ENCODE data around the gene SLC10A7.

SLC10A7 gene

DNA sequence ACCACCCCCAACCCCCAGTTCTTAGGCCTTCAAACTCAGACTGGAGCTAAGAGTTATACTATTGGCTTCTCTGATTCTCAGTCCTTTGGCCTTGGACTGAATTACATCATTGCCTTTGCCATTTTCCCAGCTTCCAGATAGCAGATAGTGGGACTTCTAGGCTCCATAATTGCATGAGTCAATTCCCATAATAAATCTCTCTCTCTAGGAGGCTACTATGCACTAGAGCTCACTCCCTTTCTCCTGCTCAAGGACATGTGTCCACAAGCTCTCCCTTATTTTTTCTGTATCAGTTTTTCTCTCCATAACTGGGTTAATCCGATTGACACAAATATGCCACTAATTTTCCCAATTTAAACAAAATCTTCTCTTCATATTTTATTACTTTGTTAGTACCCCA lies 204.0 kb downstream of the SLC10A7 start:
- Mint-ChIP-seq H3K27ac (no peak overlapping the region), H3K4me1 (no peaks in the 10 kb centered on the region), H3K4me3 (no peak overlapping the region), H3K27me3 (ENCODE audit: low read depth, poor library complexity) (no peaks in the 10 kb centered on the region), H3K36me3 (ENCODE audit: low read depth) (no peaks in the 10 kb centered on the region), H3K9me3 (peaks cover 4% of the 10 kb centered on the region)
- TF ChIP-seq, protein P1, sequence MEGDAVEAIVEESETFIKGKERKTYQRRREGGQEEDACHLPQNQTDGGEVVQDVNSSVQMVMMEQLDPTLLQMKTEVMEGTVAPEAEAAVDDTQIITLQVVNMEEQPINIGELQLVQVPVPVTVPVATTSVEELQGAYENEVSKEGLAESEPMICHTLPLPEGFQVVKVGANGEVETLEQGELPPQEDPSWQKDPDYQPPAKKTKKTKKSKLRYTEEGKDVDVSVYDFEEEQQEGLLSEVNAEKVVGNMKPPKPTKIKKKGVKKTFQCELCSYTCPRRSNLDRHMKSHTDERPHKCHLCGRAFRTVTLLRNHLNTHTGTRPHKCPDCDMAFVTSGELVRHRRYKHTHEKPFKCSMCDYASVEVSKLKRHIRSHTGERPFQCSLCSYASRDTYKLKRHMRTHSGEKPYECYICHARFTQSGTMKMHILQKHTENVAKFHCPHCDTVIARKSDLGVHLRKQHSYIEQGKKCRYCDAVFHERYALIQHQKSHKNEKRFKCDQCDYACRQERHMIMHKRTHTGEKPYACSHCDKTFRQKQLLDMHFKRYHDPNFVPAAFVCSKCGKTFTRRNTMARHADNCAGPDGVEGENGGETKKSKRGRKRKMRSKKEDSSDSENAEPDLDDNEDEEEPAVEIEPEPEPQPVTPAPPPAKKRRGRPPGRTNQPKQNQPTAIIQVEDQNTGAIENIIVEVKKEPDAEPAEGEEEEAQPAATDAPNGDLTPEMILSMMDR (IDR thresholded peaks at IDR 0.05): no peak
- DNase-seq: no peak

DNA sequence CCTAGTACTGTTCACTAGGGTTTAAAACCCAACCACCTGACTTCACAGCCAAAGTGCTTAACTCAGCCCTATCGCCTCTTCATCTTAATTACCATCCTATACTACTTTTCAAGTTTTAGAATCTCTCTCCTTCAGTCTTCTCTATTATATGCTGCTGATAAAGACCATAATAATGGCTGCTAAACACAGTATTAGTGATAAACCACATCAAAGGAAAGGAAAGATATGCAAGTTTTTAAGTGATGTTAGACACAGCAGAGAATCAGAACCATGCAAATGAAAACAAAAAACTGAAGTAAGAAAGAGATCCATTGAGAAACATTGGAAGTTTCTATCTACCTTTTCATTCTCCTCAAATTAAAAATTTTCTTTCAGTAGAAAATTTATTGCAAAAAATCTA lies 206.6 kb downstream of the SLC10A7 start:
- Mint-ChIP-seq H3K4me3 (no peak overlapping the region), H3K36me3 (ENCODE audit: low read depth) (no peaks in the 10 kb centered on the region), H3K9me3 (no peaks in the 10 kb centered on the region), H3K27me3 (ENCODE audit: low read depth, poor library complexity) (no peaks in the 10 kb centered on the region), H3K27ac (no peak overlapping the region), H3K4me1 (peaks cover 10% of the 10 kb centered on the region)
- DNase-seq: no peak
- TF ChIP-seq, protein P1 (IDR thresholded peaks at IDR 0.05): no peak

DNA sequence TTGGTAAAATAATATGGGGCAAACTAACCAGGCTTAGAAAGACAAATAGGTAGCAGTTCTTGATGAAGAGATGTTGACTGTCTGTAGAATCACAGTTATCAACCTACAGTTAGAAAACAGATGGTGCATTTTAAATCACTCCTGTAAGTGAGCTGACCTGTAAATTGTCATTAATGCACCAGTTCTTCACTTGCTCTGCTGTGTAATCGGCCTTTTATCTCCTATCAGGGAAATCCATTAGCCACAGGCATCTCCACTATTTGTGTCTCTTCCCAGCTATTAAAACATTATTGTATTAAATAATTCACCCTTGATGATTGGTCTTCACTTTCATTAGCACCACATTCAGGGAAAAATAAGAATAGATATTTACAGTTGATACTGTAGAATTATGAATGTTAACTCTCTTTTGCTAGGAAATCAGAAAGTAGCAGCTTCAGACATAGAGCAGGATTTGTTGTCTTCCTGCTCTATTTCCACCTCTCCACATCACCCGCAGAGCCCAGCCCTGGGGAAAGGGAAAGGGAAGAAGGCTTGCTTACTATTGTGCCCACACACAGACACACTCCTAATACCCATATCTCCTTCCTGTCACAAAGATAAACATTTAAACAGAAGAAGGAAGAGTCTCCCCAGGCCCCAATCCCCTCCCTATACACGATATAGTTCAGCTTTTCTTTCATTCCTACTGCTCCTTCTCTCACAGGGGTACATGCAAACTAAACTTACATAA lies 210.3 kb downstream of the SLC10A7 start:
- no peak for DNase-seq
- Mint-ChIP-seq H3K36me3 (ENCODE audit: low read depth) (no peaks in the 10 kb centered on the region), H3K27me3 (ENCODE audit: low read depth, poor library complexity) (peaks cover 9% of the 10 kb centered on the region), H3K9me3 (no peaks in the 10 kb centered on the region), H3K27ac (no peak overlapping the region), H3K4me3 (no peak overlapping the region), H3K4me1 (peaks cover 10% of the 10 kb centered on the region)
- TF ChIP-seq, protein P1 (IDR thresholded peaks at IDR 0.05): no peak

DNA sequence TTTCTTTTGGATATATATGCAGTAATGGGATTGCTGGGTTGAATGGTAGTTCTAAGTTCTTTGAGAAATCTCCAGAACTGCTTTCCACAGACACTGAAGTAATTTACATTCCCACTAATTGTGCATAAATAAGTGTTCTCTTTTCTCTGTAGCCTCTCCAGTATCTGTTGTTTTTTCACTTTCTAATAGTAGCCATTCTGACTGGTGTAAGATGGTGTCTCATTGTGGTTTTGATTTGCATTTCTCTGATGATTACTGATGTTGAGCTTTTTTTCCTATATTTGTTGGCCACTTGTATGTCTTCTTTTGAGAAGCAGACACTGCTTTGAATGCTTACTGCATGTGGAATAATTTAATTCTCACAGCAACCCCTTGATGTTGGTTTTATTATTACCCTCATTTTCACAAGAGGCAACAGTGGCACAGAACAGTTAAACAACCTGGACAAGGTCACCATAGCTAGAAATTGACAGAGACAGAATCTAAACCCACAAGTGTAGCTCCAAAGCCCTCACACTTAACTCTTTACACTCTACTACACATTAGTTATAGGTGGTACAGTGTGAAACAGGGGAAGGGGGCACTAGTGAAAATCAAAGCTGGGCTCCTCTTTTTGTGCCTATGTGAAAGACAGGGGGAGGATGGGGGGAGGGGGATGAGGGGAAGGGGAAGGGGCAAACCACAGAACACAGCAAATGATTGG lies 211.3 kb downstream of the SLC10A7 start:
- peaks cover 9% of the 10 kb centered on the region for H3K27me3 Mint-ChIP-seq (ENCODE audit: low read depth, poor library complexity)
- no peak overlapping the region for H3K27ac Mint-ChIP-seq
- H3K4me1 Mint-ChIP-seq: peaks cover 10% of the 10 kb centered on the region
- H3K9me3 Mint-ChIP-seq: no peaks in the 10 kb centered on the region
- TF ChIP-seq, protein P1 (IDR thresholded peaks at IDR 0.05): no peak
- no peaks in the 10 kb centered on the region for H3K36me3 Mint-ChIP-seq (ENCODE audit: low read depth)
- H3K4me3 Mint-ChIP-seq: no peak overlapping the region
- no peak for DNase-seq

DNA sequence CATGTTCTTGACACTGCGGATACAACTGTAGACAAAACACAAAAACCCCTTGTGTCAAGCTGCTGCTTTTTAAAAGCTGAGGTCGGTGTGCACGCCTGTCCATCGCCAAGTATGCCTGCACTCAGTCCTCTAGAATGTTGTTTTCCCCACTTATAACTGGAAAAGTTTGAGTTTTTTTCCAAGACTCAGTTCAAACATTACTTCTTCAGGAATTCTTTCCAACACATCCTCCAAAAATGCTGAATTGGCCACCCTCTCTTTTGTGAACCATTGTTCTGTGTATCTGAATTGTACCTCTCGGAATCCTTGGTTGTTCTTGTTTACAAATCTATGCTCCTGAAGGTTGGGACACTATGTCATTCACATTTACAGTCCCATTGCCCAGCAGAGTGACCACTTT lies 212.8 kb downstream of the SLC10A7 start:
- Mint-ChIP-seq H3K27me3 (ENCODE audit: low read depth, poor library complexity) (peaks cover 9% of the 10 kb centered on the region), H3K27ac (no peak overlapping the region), H3K9me3 (peaks cover 4% of the 10 kb centered on the region), H3K4me1 (peaks cover 10% of the 10 kb centered on the region), H3K36me3 (ENCODE audit: low read depth) (peaks cover 4% of the 10 kb centered on the region), H3K4me3 (no peak overlapping the region)
- no peak for DNase-seq
- TF ChIP-seq, protein P1 (IDR thresholded peaks at IDR 0.05): no peak
